ENCODE results near the gene FBLN2.

GRCh38 chr3:13634615-13635014, 85.7 kb downstream of the FBLN2 start:
- TF ChIP-seq CTCF (IDR thresholded peaks at IDR 0.05) = no peak
- TF ChIP-seq POLR2A (IDR thresholded peaks at IDR 0.05) = no peak
